NCI-H2196 treated with DMSO at 0.1 percent for 48 hours (cell line): ENCODE measurements around the gene NEMP1.
"Not testable (repeated sequence)": the region's sequence is repeated elsewhere in the genome, so short reads cannot be mapped to it uniquely, and the experiment has no call there.

ENCODE experiments used
- DNase-seq: peaks from one replicate; lab custom pipeline; 2025; ENCODE audit not compliant: unreplicated experiment; lab: John Stamatoyannopoulos, UW

Gene NEMP1

DNA sequence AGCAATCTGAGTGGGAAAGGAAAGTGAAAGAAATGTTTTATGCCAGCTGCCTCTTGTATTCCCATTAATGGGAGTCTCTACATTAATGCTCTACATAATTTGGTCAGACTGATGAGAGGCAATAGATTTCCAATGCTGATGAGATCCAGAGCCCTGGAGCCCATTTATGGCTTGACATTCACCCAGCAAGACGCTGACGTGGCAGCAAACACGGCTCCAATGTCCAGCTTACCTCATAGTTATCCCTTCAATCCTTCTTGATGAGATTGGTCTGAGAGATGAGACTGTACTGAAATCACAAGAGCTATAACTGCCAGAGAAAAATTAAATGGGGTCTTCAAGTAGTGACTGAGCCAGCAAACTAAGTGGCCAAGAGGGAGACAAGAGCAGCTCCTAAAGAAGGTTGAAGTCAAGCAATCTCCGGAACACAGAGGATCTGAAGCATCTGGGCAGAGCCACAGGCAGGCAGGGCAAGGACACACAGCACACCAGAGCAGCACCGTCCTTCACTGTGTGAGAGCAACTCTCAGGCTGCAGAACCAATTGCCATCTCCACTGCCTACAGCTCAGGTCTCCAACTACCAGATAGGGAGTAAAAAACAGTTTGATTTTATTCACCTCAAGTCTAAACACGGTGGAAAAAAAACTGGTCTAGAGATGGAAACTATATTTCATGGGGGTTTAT is 21.4 kb downstream of the NEMP1 start:
- no peak for DNase-seq

DNA sequence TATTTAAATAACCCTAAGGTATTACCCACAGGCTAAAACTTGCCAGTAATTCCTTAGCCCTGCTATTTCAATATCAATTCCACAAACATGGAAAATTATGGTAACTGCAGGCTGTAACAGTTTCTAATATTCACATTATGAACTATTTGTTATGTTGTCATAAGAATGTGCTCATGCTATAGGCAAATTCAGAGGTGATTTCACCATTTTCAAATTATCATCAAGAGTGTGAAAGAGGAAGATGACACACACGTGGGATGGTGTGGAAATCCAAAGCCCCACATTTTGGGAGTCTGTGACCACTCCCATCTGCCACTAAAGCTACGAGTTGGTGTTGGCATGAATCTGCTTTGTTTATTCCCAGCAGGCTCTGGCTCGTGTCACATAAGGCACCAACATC is 22.8 kb downstream of the NEMP1 start:
- DNase-seq = no peak

DNA sequence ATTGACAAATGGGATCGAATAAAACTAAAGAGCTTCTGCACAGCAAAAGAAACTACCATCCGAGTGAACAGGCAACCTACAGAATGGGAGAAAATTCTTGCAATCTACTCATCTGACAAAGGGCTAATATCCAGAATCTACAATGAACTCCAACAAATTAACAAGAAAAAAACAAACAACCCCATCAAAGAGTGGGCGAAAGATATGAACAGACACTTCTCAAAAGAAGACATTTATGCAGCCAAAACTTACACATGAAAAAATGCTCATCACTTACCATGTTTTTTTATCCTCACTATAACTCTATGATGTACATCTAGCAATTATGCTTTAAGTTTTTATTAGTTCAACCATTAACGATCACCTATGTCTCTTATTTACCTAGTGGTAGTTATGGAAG is 24.7 kb downstream of the NEMP1 start:
- DNase-seq = not testable (repeated sequence)

DNA sequence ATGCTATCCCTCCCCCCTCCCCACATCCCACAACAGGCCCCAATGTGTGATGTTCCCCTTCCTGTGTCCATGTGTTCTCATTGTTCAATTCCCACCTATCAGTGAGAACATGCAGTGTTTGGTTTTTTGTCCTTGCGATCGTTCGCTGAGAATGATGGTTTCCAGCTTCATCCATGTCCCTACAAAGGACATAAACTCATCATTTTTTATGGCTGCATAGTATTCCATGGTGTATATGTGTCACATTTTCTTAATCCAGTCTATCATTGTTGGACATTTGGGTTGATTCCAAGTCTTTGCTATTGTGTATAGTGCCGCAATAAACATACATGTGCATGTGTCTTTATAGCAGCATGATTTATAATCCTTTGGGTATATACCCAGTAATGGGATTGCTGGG is 25.4 kb downstream of the NEMP1 start:
- not testable (repeated sequence) for DNase-seq

DNA sequence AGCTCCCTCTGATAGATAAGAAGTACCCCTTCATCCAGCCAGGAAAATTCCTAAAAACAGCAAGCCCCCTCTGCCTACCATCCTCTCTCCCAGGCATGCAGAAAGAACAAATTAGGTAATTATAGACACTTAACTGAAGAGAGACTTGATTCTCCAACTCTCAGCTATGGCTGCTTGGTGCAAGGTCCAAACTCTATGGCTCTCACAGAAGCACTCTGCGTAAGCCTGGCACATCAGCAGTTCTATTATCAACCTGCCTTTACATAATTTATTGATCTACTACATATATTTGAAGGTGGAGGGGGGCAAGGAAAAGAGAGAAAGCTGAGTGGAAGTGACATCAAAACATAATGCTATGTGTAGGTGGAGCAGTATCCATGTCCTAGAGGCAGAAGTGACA is 27.6 kb downstream of the NEMP1 start:
- no peak for DNase-seq

DNA sequence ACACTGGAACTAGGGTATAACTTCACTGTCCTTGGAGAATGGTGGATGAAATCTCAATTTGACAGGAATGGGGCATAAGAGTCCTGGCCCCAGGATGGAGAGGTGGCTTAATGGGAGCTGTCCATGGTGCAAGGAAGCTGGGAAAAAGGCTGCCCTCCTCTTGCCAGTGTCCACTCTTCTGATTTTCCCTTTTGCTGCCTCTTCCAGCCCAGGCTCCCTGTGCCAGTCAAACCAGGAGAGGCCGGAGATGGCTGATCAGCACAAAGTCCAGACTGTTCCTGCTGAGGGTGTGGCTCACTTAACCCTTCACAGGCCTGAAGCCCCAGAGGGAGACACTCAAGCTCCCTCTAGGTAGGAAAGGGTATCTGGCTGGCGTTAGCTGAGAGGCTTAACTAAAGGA is 28.7 kb downstream of the NEMP1 start, which contains the start of gene MYO1A:
Gene MYO1A, minus strand, starts transcription at position 240 of the 400 bp plus-strand sequence. CDS start 1,806 bp downstream, outside the sequence.
- no peak for DNase-seq

DNA sequence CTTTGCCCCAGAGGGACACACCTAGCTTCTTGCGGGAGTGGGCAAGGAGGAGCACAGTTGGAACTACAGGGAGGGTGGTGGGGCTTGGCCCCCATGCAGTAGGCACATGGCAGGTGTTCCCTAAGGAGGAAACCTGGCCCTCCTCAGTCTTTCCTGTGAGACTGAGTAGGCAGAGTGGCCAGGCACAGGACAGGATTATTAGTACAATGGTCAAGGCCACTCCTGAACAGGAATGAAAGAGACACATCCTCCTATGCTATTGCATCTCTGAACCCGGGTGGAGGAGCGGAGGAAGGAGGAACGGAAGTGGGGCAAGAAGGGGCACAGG is 29.5 kb downstream of the NEMP1 start:
- no peak for DNase-seq

DNA sequence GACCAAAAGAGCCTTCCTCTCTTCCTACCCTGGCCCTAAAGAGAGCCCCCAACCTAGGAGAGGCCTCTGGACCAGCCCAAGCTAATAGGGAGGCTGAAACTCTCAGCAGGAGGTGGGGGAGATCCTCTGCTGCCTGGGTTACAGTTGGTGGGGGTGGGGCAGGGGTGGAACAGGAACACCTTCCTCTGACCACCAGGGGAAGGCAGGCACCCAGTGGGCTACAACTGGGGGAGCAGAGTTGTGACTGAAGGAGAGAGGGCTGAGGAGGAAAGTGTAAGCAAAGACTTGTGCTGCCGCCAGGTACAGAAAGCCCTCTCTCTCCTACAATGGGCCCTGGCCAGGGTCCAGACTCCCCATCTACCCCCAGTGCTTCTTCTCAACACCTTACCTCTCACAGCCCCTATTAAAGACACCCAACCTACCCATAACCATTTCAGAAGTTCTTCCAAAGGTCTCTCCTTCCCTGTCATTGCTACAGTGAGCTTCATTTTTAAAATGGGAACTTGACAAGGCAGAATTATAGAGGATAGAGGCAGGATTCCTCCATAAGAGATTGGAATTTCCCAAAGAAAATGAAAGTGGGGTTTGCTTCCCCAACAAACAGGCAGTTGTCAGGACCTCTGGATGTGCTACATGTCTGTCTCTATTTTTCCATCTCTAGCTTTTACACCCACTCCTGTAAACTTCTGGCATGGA is 30.0 kb downstream of the NEMP1 start:
- no peak for DNase-seq

DNA sequence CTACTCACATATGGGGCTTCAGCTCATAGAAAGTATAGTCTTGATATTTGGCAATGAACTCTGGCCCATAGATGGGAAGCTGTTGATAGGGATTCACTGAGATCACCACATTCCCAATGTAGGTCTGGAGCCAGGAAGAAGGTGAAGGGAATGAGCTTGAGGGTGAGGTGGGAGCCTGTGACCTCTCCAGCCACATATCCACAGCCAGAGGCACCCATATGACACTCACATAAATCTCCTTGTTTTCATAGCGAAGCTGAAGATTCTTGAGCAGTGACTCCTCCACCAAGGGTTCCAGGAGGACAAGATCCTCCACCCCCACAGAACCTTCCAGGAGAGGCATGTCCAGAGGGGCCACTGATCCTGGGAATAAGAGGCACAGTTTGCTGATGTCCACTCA is 30.6 kb downstream of the NEMP1 start:
- no peak for DNase-seq

DNA sequence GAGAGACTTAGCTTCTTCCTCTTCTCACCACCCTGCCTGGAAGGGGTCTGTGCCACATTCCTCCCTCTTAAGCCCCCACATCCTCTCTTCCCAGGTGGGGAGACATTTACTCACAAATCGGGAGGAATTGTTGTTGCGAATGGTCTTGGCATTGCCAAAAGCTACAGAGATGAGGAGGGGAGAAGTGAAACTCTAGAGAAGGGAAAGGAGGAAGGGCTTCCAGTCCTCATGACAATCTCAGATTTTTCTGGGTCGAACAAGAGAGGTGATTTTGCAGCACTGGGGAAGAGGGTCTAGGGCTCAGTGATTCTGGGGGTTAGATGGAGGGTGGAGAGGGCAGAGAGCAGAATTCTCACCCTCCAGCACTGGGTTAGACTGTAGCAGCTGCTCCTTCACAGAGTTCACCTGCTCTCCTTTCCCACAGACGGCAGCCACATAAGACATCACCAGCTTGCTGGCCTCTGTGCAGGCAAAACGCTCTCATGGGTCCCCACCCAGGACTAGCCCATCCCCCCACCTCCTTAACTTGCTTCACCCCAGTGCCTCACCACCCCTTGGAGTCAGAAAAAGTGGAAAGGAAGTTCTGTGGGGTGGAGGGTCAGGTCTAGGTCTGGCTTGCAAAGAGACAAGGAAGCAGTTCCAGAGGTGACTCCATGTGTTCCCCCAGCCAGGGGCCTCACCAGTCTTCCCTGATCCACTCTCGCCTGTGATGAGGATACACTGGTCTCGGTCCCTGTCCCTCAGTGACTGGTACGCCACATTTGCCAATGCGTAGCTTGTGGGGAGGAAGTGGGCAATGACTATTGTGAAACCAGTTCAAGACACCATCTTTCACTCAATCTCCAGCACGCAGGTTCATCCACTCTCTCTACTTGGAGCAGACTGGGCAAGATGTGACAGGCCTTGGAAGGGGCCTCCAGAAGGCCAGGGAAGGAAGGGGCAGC is 31.4 kb downstream of the NEMP1 start:
- no peak for DNase-seq

DNA sequence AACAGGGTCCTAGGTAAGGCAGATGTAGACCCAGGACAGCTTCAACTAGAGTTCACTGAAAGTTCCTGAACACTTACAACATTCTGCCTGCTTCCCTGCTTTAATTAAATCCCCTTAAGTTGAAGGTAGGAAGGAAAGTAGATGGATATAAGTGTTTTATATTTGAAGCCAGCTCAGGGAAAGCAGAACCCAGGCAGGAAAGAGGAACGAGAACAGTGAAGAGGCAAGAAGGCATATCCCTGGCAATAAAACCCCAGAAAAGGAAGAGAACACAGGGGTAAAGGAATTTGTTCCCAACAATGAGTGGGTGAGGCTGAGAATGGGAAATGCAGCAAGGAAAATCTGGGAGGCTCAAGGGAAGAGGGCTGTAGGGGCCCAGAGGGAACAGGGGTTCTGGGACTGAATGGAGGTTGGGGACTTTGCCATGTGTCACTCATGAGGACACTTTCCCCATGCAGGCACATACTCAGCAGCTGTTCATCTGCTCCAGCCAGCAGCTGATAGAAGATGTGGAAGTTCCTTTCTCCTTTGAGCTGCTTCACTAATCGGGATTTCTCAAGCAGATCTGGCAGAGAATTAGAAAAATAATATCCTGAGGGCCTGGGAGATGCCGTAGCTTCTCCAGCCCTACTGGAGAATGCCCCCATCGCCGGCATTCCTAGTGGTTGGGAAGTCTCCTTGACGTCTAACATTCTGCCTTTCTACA is 32.4 kb downstream of the NEMP1 start:
- no peak for DNase-seq

DNA sequence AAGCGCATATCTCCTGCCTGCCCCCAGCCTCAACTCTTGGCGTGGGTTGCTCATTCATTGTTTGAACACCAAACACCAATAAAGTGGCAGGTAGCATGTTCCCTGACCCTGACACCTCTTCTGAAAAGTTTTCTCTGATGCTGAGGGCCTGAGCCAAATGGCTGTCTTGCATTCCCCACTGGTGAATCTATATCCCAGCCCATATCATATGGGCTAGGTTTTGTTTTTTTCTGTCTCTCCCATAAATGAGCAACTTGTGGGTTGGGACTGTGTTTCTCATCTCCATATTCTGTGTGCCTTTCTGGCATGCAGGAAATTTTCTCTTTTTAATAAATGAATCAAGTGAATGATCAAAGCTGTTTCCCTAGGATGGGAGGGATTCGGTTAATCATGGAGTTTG is 33.7 kb downstream of the NEMP1 start:
- no peak for DNase-seq

DNA sequence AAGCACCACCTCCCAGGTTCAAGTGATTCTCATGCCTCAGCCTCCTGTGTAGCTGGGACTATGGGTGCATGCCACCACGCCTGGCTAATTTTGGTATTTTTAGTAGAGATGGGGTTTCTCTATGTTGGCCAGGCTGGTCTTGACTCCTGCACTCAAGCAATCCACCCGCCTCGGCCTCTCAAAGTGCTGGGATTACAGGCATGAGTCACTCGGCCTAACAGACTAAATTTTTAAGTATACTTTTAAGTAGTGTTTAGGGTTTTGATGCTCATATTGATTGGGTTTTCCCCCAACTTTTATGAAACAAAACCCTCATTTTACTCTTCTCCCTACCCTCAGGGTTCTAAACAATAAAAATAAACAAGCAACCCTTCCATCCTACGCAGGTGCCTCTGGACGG is 34.1 kb downstream of the NEMP1 start:
- DNase-seq = no peak

DNA sequence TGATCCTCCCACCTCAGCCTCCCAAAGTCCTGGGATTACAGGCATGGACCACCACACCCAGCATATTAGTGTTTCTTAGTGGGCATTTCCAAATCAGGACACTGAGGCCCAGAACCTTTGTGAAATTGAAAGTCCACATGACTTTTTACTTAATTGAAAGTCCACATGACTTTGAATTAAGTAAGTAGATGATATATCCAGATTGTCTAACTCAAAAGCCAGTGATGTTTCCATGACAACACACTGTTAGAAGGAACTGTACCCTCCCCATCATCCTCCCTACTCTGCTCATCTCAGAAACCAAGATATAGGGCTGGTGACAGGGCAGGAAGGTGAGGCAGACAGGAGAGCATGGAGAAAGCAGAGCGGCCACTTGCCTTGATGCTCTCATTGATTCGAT is 35.9 kb downstream of the NEMP1 start:
- DNase-seq = no peak

DNA sequence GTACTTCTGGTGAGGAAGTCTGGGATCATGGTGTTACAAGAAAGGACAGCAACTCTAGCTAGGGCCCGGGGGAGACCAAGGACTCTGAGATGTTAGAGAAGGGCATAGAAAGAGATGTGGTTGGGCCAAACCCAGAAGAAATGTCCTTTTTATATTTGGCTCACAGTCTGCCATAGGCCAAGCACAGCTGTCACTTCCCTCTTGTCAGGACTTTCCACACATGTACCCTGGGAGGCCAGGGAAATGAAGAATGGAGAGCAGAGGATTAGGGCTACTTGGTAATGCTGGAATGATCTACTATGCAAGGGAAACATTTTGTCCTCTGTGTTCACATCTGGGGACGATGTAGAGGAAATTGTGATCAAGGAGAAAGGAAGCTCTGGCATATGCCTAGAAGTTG is 37.8 kb downstream of the NEMP1 start:
- DNase-seq = no peak

DNA sequence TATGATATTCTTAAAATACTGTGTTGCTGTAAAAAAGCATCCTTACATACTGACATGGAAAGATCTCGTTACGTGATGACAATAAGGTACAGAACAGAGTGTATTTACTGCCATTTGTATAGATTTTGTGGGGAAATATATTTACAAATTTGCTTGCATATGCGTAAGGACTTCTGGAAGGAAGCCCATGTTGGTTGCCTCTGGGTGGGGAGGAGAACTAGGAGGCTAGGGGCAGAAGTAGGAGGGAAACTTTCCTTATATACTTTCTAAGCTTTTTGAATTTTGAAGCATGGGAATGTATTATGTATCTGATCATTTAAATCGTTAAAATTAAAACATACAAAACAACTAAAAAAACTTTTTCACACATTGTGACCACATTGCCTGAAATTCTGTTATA is 38.4 kb downstream of the NEMP1 start:
- no peak for DNase-seq

DNA sequence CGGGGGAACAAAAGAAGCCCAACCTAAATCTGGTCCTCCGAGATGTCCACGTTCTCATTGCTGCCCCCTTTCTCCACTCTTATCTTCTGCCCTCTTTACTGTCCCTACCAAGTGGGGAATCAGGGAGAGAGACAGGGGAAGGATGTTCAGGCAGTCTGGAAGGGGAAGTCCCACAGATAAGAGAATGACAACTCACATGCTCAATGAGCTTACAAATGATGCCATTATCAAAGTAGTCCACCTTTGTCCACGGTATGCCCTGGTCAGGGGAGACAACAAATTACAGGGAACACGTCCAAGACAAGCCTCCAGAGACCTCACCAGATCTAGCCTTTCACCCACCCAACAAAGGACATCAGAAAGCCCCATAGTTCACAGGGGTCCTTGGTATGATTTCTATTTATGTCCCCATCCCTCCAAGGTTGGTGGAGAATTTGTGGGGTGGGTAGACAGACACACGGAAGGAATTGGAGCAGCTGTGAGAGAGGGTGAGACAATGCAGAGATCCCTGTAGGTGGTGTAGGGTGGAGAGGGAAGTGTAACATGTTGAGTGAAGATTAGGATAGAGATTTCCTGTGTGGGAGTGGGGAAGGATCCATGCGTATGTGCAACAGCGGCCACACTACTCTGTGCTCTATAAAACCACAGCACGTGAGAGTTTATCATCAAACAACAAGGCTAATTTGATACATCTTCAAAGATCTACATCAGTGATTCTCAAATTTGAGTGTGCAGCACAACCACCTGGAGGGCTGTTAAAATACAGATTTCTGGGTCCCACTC is 39.4 kb downstream of the NEMP1 start:
- no peak for DNase-seq

DNA sequence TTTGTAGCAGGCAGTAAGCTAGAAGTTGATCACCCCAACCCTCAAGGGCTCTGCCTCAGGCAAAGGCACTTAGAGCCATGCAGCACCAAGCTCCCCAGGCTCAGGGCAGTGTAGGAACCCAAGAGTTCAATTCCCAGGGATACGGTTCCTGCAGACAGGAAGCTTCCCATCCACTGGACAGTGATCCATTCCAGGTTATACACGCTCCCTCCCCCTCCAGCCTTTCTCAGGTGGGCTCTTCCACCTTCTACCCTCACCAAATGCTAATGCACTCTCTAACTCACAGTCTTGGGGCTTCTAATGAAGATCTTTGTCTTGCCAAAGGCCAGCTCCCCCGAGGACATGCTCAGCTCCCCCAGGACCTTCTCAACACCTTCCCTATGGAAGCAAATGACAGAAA is 41.3 kb downstream of the NEMP1 start:
- no peak for DNase-seq

DNA sequence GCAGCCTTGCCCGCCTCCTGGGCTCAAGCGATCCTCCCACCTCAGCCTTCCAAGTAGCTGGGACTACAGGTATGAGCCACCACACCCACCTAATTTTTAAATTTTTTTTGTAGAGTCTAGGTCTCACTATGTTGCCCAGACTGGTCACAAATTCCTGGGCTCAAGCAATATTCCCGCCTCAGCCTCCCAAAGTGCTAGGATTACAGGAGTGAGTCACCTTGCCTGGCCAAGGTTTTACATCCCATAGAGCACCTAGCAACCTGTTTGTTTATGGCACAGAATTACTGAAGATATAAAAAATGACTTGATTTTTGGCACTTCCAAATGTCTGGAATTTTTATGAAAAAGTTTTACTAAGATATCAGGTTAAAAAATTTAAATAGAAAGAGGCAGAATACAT is 45.2 kb downstream of the NEMP1 start:
- DNase-seq = no peak

DNA sequence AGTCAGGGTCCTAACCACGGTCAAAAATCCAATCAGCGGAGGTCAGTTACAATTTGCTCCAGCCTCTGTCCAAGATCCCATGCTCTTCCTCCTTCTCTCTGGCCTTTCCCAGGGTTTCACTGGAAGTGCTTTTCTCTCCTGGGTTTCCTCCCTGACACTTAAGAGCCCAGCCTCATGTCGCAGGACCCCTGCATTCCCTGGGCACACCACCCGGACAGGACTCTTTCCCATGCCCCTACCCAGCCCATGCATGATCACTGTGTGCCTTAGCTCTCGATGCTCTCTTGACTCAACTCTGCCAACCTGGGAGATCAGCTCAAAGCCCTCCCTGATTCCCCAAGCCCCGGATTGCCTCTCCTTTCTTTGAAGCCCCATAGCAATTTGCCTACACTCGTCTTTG is 46.8 kb downstream of the NEMP1 start:
- no peak for DNase-seq
